MCF 10A (cell line): Measurements from ENCODE around the gene ITIH2. TPM values are rescaled to one million over a fixed set of nuclear protein-coding genes. Genes with fewer than 3 reads are reported as not detected.

Experiments
- BruUV-seq: library from RNA; stranded (reverse); fragments of 400-500 nt; replicated peaks from 2 replicates; lab custom pipeline; 2021; lab: Mats Ljungman, UMichigan
- CTCF ChIA-PET: fragments of 300-600 bp; sonication (Branson Sonifier 250); formaldehyde crosslinking; extraction: SDS; loops from one replicate; lab custom pipeline; 2021; ENCODE audit warnings: antibody characterized with exemption, inconsistent platforms; lab: Yijun Ruan, JAX
- POLR2A ChIA-PET: fragments of 300-600, 350-650 bp; sonication (Branson Sonifier 250); formaldehyde crosslinking; extraction: SDS; loops from one replicate; lab custom pipeline; 2020; ENCODE audit warnings: antibody characterized with exemption, inconsistent platforms; lab: Yijun Ruan, JAX
- DNase-seq: peaks from one replicate; pipeline ENCODE4 v3.0.0-alpha.2; 2018; ENCODE audit not compliant: unreplicated experiment
- H3K27ac Mint-ChIP-seq: one replicate; pipeline ENCODE4 v1.8.0; 2022; ENCODE audit warnings: mild to moderate bottlenecking, low read depth, mixed read lengths; ENCODE audit not compliant: unreplicated experiment
- H3K27me3 Mint-ChIP-seq: one replicate; pipeline ENCODE4 v1.8.0; 2022; ENCODE audit warnings: mixed read lengths; ENCODE audit not compliant: insufficient read depth, unreplicated experiment
- H3K36me3 Mint-ChIP-seq: one replicate; pipeline ENCODE4 v1.8.0; 2022; ENCODE audit warnings: mild to moderate bottlenecking, moderate library complexity, mixed read lengths; ENCODE audit not compliant: insufficient read depth, unreplicated experiment
- H3K4me1 Mint-ChIP-seq: one replicate; pipeline ENCODE4 v1.8.0; 2022; ENCODE audit warnings: mixed read lengths; ENCODE audit not compliant: insufficient read depth, unreplicated experiment
- H3K4me3 Mint-ChIP-seq: one replicate; pipeline ENCODE4 v1.8.0; 2022; ENCODE audit warnings: mild to moderate bottlenecking, moderate library complexity, mixed read lengths; ENCODE audit not compliant: unreplicated experiment
- H3K9me3 Mint-ChIP-seq: one replicate; pipeline ENCODE4 v1.8.0; 2022; ENCODE audit warnings: mixed read lengths; ENCODE audit not compliant: unreplicated experiment
- CTCF ChIP-seq: fragments of 200-600 bp; IDR thresholded peaks from one replicate; pipeline ENCODE4 v1.8.0; 2022; ENCODE audit warnings: antibody characterized with exemption, mild to moderate bottlenecking; ENCODE audit not compliant: unreplicated experiment
- intact Hi-C: fragments of 100-400 bp; cut with micrococcal nuclease; formaldehyde crosslinking; loops from 2 replicates; pipeline ENCODE4 v1.14.1; 2022
- total RNA-seq: library from RNA; stranded (reverse); gene quantifications from 2 replicates; pipeline ENCODE4 v1.2.3, GENCODE V29; 2022

ITIH2 gene
- total RNA-seq, 1 experiment from 2014 or later, result not detected

GRCh38 chr10:7662522-7662921 lies 40.6 kb upstream of the ITIH2 start:
- no TSS peak for BruUV-seq
- Mint-ChIP-seq H3K27me3 (peaks cover 31% of the 10 kb centered on the region), H3K36me3 (no peaks in the 10 kb centered on the region), H3K4me1 (no peaks in the 10 kb centered on the region), H3K4me3 (no peak overlapping the region), H3K27ac (no peak overlapping the region), H3K9me3 (no peaks in the 10 kb centered on the region)
- CTCF ChIA-PET, result interaction anchor here (1.5 kb wide), 1 partner anchor 25 kb away, joined by 6 read pairs; no protein-coding TSS in a partner anchor
- DNase-seq, result no peak
- POLR2A ChIA-PET, result interaction anchor here (2.1 kb wide), 1 partner anchor 10 kb away, joined by 8 read pairs; no protein-coding TSS in a partner anchor
- intact Hi-C loops, result no loop called here
- TF ChIP-seq CTCF, result no peak

- DNase-seq, result no peak
- no TSS peak for BruUV-seq
- Mint-ChIP-seq H3K4me1 (no peaks in the 10 kb centered on the region), H3K27ac (no peak overlapping the region), H3K36me3 (no peaks in the 10 kb centered on the region), H3K4me3 (no peak overlapping the region), H3K9me3 (no peaks in the 10 kb centered on the region), H3K27me3 (peaks cover 40% of the 10 kb centered on the region)
- ChIA-PET POLR2A (no interaction called here), CTCF (interaction anchor here (0.7 to 1.0 kb wide), 2 partner anchors 12 to 139 kb away, joined by 3 to 4 read pairs; no protein-coding TSS in a partner anchor)
- no peak for TF ChIP-seq CTCF
- intact Hi-C loops, result no loop called here
Measured at GRCh38 chr10:7664707-7665106, 38.4 kb upstream of the ITIH2 start.

- CTCF ChIA-PET, result interaction anchor here (0.9 kb wide), 1 partner anchor 22 kb away, joined by 3 read pairs; no protein-coding TSS in a partner anchor
- Mint-ChIP-seq H3K4me3 (peak overlapping the region; percentile 44), H3K9me3 (no peaks in the 10 kb centered on the region), H3K27me3 (peaks cover 40% of the 10 kb centered on the region), H3K27ac (no peak overlapping the region), H3K36me3 (no peaks in the 10 kb centered on the region), H3K4me1 (peaks cover 3% of the 10 kb centered on the region)
- DNase-seq, result no peak
- POLR2A ChIA-PET, result no interaction called here
- intact Hi-C loops, result no loop called here
- no TSS peak for BruUV-seq
- no peak for TF ChIP-seq CTCF
Measured at GRCh38 chr10:7665767-7666166, 37.3 kb upstream of the ITIH2 start.

- H3K27me3 Mint-ChIP-seq, result peaks cover 40% of the 10 kb centered on the region
- H3K4me1 Mint-ChIP-seq, result peaks cover 6% of the 10 kb centered on the region
- no peak for DNase-seq
- intact Hi-C loops, result no loop called here
- no peak for TF ChIP-seq CTCF
- H3K27ac Mint-ChIP-seq, result no peak within 1 kb of the TSS
- ChIA-PET CTCF (interaction anchor here (0.9 kb wide), 1 partner anchor 22 kb away, joined by 3 read pairs; no protein-coding TSS in a partner anchor), POLR2A (no interaction called here)
- no peaks in the 10 kb centered on the region for H3K9me3 Mint-ChIP-seq
- H3K36me3 Mint-ChIP-seq, result no peaks in the 10 kb centered on the region
- peak within 1 kb of the TSS; percentile 44 for H3K4me3 Mint-ChIP-seq
- no TSS peak for BruUV-seq
Measured at GRCh38 chr10:7666253-7667023, 36.7 kb upstream of the ITIH2 start, which contains the start of gene ITIH5. Gene ITIH5 (minus strand): TSS chr10:7666966. CDS start chr10:7666892, 74 bp downstream.
